DMS153 treated with DMSO at 0.1 percent for 48 hours (cell line): ENCODE measurements around the gene DDA1.
A peak's percentile ranks its signal among the peaks of the same experiment; 100 is the strongest.
"Not testable (repeated sequence)": the region's sequence is repeated elsewhere in the genome, so short reads cannot be mapped to it uniquely, and the experiment has no call there.

Experiments used
- DNase-seq: peaks from one replicate; lab custom pipeline; 2025; ENCODE audit not compliant: unreplicated experiment; lab: John Stamatoyannopoulos, UW

The DDA1 gene

DNA sequence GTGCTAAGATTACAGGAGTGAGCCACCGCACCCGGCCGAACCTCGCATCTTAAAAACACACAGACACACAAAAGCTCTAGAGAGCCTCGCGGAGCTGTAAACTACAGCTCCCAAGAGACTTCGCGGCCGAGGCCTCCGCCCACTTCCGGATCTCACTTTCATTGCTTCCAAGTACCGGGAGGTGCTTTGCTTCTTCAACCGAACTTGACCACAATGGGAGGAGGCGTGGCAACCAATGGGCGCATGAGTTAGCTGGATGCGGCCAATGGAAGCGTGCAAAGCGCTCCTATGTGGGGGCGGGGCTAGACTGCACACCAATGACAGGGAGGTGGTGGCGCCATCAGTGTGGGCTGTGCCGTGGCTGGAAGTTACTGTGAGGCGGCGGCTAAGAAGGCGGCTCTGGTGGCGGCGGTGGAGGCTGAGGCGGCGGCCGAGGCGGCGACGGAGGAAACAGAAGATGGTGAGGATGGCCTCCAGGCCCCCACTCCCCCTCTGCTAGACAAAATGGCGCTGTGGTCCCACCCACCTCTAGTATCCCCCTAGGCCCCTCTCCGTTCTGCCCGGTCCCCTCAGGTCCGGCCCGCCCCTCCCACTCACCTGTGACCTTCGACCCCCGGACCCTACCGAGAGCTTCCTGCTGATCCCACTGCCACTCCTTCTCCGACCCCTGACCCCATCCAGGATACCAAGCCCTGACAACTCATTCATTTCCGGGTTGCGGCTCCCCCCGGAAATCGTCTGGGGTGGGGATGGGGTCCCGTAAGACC is at the start of gene DDA1:
TSS of gene DDA1 (plus strand) at position 366 of the 767 bp plus-strand sequence. CDS start at position 458, 92 bp downstream.
- DNase-seq: peak; percentile 99

DNA sequence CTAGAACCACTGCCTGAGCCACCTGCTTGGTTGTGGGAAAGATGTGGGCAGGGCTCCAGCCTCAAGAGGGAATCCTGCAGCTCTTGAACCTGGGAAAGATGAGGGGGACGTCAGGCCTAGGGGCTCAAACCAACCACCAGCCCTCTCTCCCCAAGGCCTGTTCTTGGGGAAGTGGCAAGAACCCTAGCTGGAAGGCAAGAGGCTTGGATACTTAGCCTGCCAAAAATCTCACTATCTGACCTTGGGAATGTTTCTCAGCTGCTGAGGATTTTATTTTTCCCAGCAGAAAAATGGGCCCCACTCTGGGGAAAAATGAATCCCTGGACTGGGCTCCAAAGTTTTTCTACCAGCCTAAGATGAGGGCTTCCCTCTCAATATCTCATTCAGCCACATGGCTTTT is 49.4 kb upstream of the DDA1 start:
- DNase-seq: no peak

DNA sequence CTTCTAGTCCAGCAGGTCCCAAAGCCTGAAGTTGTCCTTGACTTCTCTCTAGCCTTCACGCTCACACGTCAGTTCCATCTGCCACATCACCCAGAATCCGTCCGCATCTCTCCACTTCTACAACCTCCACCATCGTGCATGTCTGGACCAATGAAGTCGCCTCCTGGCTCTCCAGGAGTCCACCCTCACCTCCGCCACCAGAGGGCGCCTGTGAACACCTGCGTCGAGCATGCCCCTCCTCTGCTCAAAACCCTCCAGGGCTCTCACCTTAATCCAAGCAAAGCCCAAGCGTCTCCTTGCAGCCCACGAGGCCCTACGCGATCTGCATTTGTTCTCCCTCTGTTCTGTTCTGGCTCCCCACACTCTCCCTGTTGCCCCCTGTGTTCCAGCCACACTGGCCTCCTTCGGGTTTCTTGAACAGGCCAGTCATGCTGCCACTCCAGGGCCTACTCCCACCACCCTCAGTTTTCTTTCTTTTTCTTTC is 48.5 kb upstream of the DDA1 start:
- DNase-seq: peak; percentile 80

DNA sequence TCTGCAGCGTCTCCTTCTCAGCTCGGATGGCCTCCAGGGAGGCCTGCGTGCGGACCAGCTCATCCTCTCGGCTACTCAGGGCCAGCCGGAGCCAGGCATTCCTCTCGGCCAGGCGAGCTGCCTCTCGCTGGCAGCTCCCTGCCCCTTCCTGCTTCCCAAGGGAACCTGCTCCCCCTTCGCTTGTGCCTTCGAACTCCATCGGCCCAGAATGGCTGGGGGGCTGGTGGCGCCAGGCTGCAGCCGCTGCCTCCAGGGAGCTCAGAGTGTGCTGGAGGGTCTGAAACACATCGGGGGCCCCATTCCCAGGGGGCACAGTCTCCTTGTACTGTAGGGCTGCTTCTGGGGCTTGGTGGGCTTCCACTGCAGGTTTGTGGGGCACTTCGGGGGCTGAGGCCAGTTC is 46.8 kb upstream of the DDA1 start:
- DNase-seq: no peak

DNA sequence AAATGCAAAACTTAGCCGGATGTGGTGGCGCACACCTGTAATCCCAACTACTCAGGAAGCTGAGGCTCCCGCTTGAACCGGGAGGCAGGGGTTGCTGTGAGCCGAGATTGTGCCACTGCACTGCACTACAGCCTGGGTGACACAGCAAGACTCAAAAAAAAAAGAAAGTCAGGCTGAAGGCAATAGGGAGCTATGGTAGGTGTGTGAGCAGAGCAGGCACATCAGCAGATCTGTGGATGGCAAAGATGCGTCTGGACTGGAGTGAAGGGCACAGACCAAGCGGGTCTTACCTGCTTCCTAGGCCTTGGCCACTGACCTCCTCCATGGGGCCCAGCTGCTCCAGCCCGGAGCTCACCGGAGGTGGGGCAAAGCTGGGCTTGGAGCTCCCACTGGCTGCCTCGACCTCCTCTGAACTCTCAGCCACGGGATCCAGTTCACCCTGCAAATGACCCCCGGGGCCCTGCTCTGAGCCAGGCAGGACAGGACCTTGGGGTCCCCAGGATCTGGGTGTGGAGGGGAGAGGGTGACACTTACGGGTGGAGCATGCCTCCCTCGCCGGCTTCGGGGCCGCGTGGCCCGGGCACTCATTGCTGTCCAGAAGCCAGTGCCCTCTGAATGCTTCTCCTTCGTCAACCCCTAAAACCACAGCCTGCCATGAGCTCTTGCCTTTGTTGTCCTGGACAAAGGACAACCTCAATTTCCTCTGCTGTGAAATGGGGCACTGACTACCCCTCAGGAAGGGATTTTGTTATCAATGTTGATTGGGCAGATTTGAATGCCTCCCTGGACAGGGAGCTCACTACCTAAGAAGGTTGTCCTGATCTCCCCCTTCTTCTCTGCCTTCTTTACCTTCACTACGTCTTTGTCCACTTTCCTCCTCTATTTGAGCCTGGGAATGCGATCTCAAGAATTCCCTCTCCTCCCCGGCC is 45.4 kb upstream of the DDA1 start:
- no peak for DNase-seq

DNA sequence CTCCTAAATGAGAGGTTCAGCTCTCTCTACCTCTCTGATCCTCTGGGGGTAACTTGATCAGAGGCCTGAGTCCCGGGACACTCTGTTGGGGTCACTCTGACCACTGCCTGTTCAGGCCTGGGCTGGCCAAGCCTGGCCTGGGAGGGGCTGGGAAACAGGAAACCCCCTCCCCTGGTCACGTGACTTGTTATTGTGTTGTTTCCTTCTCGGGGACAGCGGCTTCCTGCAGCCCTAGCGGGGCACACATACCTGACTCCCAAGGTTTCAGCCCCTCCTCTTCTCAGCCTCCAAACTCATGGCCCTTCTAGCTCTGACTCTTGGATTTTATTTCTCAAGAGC is 44.8 kb upstream of the DDA1 start, which contains the start of gene USHBP1:
TSS of gene USHBP1 (minus strand) at position 105 of the 339 bp plus-strand sequence. CDS start 446 bp downstream, outside the sequence.
- DNase-seq: no peak

DNA sequence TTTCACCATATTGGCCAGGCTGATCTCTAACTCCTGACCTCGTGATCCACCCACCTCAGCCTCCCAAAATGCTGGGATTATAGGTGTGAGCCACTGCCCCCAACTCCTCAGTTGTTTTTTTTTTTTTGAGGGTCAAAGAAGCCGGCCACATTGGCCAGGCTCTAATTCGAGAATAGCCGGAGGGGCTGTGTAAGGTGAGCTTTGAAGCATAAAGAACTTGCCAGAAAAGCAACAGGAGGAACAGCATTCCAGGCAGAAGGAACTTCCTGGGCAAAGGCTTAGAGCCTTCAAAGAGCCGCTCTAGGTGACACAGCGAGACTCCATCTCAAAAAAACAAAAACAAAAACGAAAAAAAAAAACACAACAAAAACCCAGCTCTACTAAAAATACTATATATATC is 43.3 kb upstream of the DDA1 start:
- DNase-seq: no peak

DNA sequence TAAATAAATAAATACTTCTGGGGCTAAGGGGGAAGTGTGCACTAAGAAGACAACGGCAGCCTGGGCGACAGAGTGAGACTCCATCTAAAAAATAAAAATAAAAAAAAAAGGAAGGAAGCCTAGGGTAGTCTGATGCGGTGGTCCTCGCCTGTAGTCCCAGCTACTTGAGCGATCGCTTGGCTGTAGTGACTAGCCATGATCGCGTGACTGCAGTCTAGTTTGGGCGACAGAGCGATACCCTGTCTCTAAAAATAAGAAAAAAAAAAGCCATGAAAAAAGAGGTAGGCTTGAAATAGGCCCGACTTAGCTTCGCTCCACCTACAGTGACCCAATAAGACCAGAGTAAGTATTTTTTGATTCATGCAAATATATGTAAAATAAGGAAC is 42.8 kb upstream of the DDA1 start:
- no peak for DNase-seq

DNA sequence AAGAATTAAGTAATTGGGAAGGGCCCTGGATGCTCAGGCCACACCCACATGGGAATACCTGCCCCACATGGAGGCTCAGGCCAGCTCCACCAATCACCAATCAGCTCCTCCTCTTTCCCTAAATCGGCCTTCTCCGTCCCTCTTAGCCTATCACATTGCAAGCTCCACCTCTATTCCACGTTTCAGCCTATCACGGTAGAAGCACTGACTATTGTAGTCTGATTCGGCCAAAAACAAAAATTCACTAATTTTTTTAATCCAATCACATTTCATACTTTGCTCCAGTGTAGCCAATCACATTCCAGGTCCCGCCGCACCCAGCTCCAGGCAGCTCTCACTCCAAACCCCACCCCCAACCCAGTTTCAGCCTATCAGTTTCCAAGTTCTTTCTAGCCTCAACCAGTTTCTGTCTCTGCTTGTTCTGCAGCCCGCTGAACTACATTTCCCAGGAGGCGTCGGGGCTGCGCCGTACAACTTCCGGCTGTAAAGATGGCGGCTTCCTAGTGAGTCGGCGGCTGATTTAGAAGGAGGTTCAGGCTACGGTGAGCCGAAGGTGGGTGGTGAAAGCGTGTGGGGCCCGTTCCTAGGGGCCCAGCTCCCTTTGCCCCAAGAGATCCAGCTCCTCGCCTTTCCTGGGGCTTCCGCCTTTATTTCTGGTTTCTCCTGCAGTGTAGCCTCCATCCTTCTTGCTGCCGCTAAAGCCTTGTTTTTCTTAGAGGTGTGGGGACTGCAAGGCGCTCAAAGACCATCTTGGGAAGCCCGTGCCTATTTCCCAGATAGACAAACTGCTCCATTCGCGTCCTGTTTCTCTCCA is 42.2 kb upstream of the DDA1 start, which contains the start of gene BABAM1:
TSS of gene BABAM1 (plus strand) at position 469 of the 814 bp plus-strand sequence. CDS start 1,364 bp downstream, outside the sequence.
- DNase-seq: peak; percentile 99

DNA sequence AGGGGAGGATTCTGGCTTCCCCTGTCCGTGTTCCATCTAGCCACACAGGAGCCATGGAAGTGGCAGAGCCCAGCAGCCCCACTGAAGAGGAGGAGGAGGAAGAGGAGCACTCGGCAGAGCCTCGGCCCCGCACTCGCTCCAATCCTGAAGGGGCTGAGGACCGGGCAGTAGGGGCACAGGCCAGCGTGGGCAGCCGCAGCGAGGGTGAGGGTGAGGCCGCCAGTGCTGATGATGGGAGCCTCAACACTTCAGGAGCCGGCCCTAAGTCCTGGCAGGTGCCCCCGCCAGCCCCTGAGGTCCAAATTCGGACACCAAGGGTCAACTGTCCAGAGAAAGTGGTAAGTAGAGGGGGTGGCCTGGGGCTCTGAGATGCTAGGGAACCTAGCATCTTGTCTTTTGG is 40.6 kb upstream of the DDA1 start:
- no peak for DNase-seq

DNA sequence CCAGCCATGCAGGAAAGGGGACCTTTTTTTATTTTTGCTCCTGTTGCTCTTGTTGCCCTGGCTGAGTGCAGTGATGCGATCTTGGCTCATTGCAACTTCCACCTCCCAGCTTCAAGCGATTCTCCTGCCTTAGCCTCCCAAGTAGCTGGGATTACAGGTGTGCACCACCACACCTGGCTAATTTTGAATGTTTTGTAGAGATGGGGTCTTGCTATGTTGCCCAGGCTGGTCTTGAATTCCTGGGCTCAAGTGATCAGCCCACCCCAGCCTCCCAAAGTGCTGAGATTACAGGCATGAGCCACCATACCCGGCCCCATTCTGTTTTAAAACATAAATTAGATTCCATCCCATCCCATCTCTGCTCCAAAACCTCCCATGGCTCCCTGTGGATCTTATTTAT is 34.5 kb upstream of the DDA1 start:
- not testable (repeated sequence) for DNase-seq

DNA sequence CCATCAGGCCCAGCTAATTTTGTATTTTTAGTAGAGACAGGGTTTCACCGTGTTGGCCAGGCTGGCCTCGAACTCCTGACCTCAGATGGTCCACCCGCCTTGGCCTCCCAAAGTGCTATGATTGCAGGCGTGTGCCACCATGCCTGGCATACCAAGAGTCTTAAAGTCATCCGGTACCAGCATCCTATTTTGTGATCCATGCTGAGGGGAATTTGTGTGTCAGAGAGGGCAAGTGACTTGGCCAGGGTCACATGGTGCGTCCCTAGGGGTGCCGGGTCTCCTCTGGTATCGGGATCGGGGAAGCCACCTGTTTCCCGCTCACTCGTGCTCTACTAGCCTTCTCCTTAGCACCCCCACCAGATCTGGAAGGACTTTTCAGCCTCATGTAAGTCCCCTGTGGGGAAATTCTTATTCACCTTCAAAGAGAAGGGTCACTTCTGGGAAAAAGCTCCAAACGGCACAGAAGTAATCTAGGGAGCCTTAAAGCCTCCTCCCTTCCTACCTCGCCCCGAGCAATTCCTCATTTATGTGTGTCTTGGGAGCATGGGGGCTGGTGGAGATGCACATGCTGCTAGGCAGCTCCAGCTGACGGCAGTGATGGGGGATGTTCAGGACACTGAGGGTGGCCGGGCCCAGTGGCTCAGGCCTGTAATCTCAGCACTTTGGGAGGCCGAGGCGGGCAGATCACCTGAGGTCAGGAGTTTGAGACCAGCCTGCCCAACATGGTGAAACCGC is 33.8 kb upstream of the DDA1 start:
- no peak for DNase-seq

DNA sequence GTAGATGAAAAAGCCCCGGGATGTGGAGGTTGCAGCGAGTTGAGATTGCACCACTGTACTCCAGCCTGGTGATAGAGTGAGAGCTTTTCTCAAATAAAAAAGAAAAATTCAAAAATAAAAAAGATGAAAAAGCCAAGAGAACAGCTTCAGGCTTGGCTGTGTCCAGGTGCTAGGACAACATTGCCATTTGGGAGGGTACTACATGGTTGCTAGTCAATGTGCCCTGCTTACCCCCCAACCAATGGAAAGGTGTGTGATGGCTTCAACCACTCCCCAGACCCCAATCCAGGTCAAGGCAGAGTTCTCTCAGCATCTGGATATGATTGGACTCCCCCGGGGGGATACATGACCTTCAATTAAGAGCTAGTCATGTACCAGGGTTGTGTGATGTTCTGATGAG is 29.9 kb upstream of the DDA1 start:
- no peak for DNase-seq

DNA sequence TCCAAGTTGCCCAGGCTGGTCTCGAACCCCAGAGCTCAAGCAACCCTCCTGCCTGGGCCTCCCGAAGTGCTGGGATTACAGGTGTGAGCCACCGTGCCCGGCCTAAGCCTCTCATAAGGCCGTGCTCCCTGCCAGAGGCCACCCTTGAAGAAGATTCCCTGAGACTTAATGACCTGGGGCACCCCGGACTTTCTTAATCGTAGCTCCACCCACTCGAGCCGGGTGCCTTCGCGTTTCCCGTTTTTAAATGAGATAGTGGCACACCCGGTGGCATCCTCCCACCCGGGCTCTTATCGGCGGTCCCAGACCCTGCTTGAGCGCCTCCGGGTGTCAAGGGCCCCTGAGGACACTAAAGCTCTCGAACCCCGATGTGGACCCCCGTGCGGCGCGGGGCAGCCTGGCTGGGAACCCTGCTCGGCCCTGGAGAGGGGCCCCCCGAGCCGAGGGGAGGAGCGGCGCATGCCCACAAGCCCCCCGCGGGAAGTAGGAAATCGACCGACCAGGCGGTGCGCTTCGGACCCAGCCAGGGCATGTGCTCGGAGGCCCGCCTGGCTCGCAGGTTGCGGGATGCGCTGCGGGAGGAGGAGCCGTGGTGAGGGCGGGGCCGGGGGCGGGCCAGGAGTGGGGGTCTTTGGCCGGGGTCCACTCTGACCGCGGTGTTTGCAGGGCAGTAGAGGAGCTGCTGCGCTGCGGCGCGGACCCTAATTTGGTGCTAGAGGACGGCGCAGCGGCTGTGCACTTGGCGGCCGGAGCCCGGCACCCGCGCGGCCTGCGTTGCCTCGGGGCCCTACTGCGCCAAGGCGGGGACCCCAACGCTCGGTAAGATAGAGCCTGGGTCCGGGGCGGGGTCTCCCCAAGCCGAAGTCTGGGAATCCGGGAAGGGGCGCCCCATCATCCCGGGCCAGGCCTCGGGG is 27.7 kb upstream of the DDA1 start, which contains the start of gene ANKLE1:
TSS of gene ANKLE1 (plus strand) at position 511 of the 914 bp plus-strand sequence. CDS start at position 531, 20 bp downstream.
- peak; percentile 2 for DNase-seq

DNA sequence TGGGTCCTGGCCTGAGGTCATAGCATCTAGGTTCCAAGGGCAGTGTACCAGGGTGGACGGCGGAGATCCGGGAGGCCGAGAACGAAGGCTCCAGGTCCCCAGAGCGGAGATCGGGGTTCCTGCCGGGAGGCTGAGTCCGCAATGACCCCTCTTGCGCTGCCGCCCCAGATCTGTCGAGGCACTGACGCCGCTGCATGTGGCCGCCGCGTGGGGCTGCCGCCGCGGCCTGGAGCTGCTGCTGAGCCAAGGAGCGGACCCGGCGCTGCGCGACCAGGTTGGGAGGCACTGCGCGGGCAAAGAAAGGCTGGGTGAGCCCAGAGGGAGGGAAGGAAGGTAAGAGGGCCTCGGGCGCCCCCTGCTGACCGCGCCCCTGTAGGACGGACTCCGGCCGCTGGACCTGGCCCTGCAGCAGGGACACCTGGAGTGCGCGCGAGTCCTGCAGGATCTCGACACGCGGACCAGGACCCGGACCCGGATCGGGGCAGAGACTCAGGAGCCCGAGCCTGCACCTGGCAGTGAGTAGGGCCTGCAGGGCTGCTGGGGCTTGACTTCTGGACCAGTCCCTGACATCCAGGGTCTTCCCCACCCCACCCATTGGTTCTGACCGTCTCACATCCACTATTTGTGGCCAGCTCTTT is 26.8 kb upstream of the DDA1 start:
- DNase-seq: peak; percentile 65

DNA sequence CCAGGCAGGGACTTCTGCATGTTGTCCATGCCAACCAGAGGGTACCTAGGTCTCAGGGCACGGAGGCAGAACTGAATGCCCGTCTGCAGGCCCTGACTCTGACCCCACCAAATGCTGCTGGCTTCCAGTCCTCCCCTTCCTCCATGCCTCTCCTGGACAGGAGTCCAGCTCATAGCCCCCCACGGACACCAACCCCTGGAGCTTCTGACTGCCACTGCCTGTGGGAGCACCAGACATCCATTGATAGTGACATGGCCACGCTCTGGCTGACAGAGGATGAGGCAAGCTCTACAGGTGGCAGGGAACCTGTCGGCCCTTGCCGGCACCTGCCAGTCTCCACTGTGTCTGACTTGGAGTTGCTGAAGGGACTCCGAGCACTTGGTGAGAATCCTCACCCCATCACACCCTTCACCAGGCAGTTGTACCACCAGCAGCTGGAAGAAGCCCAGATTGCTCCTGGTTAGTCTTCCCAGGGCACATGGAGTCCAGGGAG is 25.8 kb upstream of the DDA1 start:
- DNase-seq: no peak

DNA sequence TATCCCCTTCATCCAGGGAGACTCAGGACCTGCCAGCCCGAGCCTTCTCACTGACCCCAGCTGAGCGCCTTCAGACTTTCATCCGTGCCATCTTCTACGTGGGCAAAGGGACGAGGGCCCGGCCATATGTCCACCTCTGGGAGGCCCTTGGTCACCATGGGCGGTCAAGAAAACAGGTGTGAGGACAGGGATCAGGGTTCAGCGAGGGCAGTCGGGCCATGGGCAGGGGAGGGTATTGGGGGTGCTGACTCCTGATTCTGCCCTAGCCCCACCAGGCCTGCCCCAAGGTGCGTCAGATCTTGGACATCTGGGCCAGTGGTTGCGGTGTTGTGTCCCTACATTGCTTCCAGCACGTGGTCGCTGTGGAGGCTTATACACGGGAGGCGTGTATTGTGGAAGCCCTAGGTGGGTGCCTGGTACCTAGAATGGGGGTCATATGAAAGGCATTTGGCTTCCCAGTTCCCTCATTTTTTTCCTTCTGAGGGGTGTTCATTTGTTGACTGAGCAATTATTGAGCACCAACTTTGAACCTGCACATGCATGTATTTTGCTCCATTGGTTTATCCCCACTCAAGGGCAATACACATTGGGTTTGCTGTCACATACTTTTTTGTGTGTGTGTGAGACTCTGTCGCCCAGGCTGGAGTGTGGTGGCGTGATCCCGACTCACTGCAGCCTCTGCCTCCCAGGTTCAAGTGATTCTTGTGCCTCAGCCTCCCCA is 23.8 kb upstream of the DDA1 start:
- DNase-seq: no peak

DNA sequence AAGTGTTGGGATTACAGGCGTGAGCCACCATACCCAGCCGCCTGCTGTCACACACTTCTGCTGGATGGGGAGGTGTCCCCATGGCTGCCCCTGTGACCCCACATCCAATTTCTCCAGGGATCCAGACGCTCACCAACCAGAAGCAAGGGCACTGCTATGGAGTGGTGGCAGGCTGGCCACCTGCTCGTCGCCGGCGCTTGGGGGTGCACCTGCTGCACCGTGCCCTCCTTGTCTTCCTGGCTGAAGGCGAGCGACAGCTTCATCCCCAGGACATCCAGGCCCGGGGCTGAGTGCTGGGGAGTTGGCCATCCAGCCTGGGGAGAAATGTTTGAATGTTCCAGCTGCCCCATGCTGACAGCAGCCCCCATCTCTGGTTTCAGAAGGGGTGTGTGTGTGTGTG is 23.1 kb upstream of the DDA1 start:
- no peak for DNase-seq
